ENCODE data around the gene MYO9B.

GRCh38 chr19:17036640-17037039, 38.9 kb upstream of the MYO9B start:
- no peak for TF ChIP-seq ZBTB1 (CRISPR knock-in tag; IDR thresholded peaks at IDR 0.05; ENCODE audit: borderline replicate concordance, low read depth)
- no peak for TF ChIP-seq SIX5 (IDR thresholded peaks at IDR 0.05; ENCODE audit: borderline replicate concordance in 1 of 2, insufficient read depth in 1 of 2, low read depth in 1 of 2, low read length in 2 of 2)
- TF ChIP-seq, protein P1, sequence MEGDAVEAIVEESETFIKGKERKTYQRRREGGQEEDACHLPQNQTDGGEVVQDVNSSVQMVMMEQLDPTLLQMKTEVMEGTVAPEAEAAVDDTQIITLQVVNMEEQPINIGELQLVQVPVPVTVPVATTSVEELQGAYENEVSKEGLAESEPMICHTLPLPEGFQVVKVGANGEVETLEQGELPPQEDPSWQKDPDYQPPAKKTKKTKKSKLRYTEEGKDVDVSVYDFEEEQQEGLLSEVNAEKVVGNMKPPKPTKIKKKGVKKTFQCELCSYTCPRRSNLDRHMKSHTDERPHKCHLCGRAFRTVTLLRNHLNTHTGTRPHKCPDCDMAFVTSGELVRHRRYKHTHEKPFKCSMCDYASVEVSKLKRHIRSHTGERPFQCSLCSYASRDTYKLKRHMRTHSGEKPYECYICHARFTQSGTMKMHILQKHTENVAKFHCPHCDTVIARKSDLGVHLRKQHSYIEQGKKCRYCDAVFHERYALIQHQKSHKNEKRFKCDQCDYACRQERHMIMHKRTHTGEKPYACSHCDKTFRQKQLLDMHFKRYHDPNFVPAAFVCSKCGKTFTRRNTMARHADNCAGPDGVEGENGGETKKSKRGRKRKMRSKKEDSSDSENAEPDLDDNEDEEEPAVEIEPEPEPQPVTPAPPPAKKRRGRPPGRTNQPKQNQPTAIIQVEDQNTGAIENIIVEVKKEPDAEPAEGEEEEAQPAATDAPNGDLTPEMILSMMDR (IDR thresholded peaks at IDR 0.05 in 2 of 3, conservative IDR thresholded peaks at IDR 0.05 in 1 of 3; ENCODE audit: insufficient read depth in 2 of 3, low read depth in 1 of 3, low read length in 3 of 3), result no peak
- TF ChIP-seq ZNF75A (CRISPR knock-in tag; IDR thresholded peaks at IDR 0.05), result no peak
- no peak for TF ChIP-seq GABPA (tag; conservative IDR thresholded peaks at IDR 0.05; ENCODE audit: low read depth)
- no peak for TF ChIP-seq ZFX (CRISPR knock-in tag; IDR thresholded peaks at IDR 0.05)
- TF ChIP-seq EGR1 (conservative IDR thresholded peaks at IDR 0.05), result no peak
- TF ChIP-seq HES1 (IDR thresholded peaks at IDR 0.05; ENCODE audit: low read depth), result no peak
- no peak for TF ChIP-seq GATA2 (CRISPR knock-in tag; IDR thresholded peaks at IDR 0.05)
- no peak for TF ChIP-seq ARHGAP35 (IDR thresholded peaks at IDR 0.05; ENCODE audit: partially characterized antibody)
- TF ChIP-seq ZNF780A (CRISPR knock-in tag; IDR thresholded peaks at IDR 0.05), result no peak
- TF ChIP-seq, protein P2, sequence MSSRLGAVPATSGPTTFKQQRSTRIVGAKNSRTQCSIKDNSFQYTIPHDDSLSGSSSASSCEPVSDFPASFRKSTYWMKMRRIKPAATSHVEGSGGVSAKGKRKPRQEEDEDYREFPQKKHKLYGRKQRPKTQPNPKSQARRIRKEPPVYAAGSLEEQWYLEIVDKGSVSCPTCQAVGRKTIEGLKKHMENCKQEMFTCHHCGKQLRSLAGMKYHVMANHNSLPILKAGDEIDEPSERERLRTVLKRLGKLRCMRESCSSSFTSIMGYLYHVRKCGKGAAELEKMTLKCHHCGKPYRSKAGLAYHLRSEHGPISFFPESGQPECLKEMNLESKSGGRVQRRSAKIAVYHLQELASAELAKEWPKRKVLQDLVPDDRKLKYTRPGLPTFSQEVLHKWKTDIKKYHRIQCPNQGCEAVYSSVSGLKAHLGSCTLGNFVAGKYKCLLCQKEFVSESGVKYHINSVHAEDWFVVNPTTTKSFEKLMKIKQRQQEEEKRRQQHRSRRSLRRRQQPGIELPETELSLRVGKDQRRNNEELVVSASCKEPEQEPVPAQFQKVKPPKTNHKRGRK (tag; IDR thresholded peaks at IDR 0.05), result no peak
